Measurements from ENCODE around the gene KRTDAP.

Gene KRTDAP

GRCh38 chr19:35449359-35450043 lies 40.8 kb downstream of the KRTDAP start:
- DNase-seq = no peak

DNA sequence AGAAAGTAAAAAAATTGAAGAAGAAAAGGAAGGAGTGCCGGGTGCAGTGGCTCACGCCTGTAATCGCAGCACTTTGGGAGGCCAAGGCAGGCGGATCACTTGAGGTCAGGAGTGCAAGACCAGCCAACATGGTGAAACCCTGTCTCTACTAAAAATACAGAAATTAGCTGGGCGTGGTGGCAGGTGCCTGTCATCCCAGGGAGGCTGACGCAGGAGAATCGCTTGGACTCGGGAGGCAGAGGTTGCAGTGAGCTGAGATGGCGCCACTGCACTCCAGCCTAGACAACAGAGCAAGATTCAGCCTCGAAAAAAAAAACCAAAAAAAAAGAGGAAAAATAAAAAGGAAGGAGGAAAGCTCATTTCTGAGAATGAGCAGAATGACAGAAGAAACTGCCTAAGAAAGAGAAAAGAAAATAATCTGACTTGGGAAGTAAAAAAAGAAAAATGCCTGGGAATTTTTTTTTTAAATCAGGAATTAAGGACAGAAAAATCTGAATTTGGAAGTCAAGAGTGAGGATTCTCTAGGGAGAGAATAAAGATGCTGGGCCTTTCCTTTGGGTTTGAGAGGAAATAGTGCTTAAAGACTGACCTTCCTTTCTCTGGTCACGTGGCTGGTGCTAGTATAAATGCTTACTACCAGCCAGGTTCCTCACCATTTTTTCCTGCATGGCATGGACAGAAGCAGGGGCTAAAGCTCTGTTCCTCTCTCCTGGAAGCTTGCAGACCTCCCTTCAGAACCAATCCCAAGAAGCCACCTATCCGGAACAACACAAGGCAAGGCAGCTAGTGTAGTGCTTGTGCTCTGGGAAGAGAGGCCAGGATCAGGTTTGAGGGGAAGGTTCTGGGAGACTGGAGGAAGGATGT lies 42.4 kb downstream of the KRTDAP start, which contains the start of gene FFAR2:
TSS of gene FFAR2 (plus strand) at position 652 of the 864 bp plus-strand sequence. CDS start 1,458 bp downstream, outside the sequence.
- DNase-seq = no peak

DNA sequence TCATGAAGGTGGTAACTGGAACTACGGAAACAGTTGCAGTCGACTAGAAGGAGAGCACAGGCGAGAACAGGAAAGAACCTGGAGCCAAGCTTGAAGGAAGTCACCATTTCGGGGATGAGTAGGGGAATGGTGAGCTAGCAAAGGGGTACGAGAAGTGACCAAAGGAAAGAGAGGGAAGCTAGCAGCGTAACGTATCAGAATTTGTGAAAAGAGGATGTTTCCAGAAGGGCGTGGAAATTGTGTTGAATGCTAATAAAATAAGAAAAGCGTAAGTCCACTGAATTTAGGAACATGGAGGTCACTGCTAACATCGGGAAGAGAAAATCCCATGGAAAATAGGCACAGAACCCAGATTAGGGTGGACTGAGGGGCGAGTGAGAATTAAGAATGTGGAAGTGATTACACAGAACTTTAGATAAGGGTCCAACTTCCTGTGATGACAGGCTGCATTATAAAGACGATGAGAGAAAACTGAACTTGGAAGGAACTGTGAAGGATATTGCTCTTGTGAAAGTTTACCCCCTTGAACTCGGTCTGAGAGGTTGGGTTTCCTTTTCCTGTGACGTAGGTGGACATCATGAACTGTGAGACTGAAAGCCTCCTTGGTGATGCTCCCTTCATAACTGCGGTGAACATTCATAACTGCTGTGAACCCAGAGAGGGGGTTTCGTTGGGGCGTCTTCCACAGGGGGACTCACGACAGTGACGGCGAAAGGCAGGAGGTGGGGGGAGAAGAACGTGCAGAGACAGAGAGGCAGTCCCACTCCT lies 44.3 kb downstream of the KRTDAP start:
- no peak for DNase-seq

- no peak for DNase-seq
These were observed 45.5 kb downstream of the KRTDAP start for GRCh38 chr19:35444735-35445134.

GRCh38 chr19:35442091-35442490 lies 48.2 kb downstream of the KRTDAP start:
- no peak for DNase-seq

GRCh38 chr19:35439921-35440320 lies 50.3 kb downstream of the KRTDAP start:
- DNase-seq = no peak

DNA sequence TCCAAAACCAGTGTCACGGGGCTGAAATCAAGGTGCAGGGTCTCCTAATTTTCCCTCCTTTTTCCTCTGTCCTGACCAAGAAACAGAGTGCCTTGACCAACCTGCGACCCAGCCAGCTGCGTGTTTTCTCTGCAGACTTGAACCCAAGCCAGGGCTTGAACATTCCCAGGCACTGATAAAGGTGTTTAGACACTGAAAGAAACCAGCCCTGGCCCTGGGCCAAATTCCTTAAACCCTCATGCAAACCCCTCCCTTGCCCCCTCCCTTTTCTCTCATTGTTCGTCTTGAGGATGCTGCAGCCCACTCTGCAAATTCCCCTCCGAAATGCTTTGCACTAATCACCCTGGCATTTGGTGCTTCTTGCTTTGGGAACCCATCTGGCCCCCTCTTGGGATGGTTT lies 51.7 kb downstream of the KRTDAP start:
- DNase-seq = no peak

- no peak for DNase-seq
These were observed 52.2 kb downstream of the KRTDAP start for GRCh38 chr19:35438096-35438495.

DNA sequence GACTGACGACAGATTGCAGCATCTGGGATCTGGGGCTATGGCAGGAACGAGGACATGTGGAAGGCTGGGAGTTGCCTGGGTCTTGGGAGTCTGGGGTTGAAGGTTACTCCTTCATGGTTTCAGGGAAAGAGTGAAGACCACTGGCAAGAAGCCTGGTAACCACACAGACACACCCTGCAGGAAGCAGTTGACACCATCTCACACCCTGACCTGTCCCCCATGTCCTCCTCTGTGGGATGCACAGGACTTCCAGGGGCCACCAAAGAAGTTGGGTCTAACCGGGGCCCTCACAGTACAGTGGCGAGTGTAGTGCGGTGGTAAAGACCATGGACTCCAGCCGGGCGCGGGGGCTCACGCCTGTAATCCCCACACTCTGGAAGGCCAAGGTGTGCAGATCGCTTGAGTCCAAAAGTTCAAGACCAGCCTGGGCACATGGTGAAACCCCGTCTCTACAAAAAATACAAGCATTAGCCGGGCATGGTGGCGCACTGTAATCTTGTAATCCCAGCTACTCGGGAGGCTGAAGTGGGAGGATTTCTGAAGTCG lies 52.8 kb downstream of the KRTDAP start:
- DNase-seq = no peak
